DOHH2 (cell line): ENCODE results near the gene NFRKB.

Experiments used
- EZH2phosphoT487 ChIP-seq: fragments of 200-600 bp; sonication (generic); IDR thresholded peaks from 2 replicates; pipeline ENCODE4 v1.6.1; 2017; ENCODE audit warnings: borderline replicate concordance, mild to moderate bottlenecking, antibody characterized with exemption, low read length, moderate library complexity, mixed read lengths
- TF ChIP-seq, protein P1 (sequence below): fragments of 200-600 bp; sonication (generic); IDR thresholded peaks from one replicate; pipeline ENCODE4 v1.5.1; 2014; ENCODE audit warnings: antibody characterized with exemption, mild to moderate bottlenecking, low read depth, low read length; ENCODE audit not compliant: poor library complexity, severe bottlenecking

DNA sequence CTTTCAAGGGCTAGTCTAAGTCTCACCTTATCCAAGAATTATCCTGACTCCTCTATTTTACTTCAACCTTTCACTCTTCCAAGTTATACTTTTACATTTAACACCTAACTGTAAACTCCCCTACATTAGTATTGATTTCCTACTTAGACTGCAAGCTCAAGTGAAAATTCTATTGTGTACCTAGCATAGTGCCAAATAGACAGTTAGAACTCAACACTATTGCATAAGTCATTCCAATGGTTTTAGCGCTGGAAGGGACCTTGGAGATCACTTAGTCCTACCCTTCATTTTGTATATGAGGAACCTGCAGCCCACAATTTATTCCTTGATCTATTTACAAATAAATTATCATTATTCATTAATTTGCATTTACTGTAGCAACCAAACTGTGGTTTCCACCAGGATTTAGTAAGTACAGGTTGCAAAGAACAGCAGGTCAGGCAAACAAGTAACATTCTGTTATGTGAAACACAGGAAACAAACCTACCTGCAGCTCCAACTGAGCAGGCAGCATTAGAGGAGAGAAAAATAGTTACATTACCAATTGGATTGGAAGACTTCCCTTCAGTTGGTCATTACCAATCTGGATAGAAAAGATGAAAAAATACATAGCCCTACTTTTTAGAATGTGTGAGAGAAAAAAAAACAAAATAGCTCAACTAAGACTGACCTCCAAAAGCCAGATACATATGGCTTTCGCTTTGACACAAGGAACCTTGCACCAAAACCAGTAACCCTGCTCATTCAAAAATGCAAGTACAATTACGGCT, 33.7 kb upstream of the NFRKB start:
- TF ChIP-seq, protein P1, sequence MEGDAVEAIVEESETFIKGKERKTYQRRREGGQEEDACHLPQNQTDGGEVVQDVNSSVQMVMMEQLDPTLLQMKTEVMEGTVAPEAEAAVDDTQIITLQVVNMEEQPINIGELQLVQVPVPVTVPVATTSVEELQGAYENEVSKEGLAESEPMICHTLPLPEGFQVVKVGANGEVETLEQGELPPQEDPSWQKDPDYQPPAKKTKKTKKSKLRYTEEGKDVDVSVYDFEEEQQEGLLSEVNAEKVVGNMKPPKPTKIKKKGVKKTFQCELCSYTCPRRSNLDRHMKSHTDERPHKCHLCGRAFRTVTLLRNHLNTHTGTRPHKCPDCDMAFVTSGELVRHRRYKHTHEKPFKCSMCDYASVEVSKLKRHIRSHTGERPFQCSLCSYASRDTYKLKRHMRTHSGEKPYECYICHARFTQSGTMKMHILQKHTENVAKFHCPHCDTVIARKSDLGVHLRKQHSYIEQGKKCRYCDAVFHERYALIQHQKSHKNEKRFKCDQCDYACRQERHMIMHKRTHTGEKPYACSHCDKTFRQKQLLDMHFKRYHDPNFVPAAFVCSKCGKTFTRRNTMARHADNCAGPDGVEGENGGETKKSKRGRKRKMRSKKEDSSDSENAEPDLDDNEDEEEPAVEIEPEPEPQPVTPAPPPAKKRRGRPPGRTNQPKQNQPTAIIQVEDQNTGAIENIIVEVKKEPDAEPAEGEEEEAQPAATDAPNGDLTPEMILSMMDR: no peak
- no peak for TF ChIP-seq EZH2phosphoT487
